Spleen (tissue), 11 donors: Measurements from ENCODE around the gene PVALEF. TPM values are rescaled to one million over a fixed set of nuclear protein-coding genes. Genes with fewer than 3 reads are reported as not detected.

Source experiments
- DNase-seq: peaks from one replicate; pipeline ENCODE4 v3.0.0-alpha.2; 2020
- H3K27ac ChIP-seq, 8 donors: fragments of 200-600 bp; sonication (generic) in 7 of 8; 1 replicate in 4 of 8; 2 replicates in 4 of 8; pipeline versions ENCODE4 v1.5.0 to v1.8.0; 2016 to 2021; ENCODE audit warnings: inconsistent platforms in 4 of 8, mild to moderate bottlenecking in 4 of 8, moderate library complexity in 1 of 8
- H3K27me3 ChIP-seq, 7 donors: fragments of 200-600 bp; sonication (generic) in 6 of 7; replicated peaks in 1 of 7; 1 replicate in 4 of 7; 2 replicates in 3 of 7; pipeline versions ENCODE4 v1.5.0 to v1.8.0; 2016 to 2021; ENCODE audit warnings: inconsistent platforms in 3 of 7, mild to moderate bottlenecking in 1 of 7
- H3K36me3 ChIP-seq, 6 donors: fragments of 200-600 bp; sonication (generic) in 5 of 6; 1 replicate in 4 of 6; 2 replicates in 2 of 6; pipeline versions ENCODE4 v1.5.0 to v1.8.0; 2016 to 2021; ENCODE audit warnings: inconsistent platforms in 2 of 6
- H3K4me1 ChIP-seq, 6 donors: fragments of 200-600 bp; sonication (generic) in 5 of 6; 1 replicate in 3 of 6; 2 replicates in 3 of 6; pipeline versions ENCODE4 v1.5.0 to v1.8.0; 2016 to 2021; ENCODE audit warnings: inconsistent platforms in 3 of 6
- H3K4me3 ChIP-seq, 8 donors: fragments of 200-600 bp; sonication (generic) in 7 of 8; 1 replicate in 4 of 8; 2 replicates in 4 of 8; pipeline versions ENCODE4 v1.5.0 to v1.8.0; 2016 to 2021; ENCODE audit warnings: inconsistent platforms in 4 of 8, mild to moderate bottlenecking in 4 of 8, moderate library complexity in 2 of 8
- H3K9me3 ChIP-seq, 8 donors: fragments of 200-600 bp; sonication (generic) in 7 of 8; 1 replicate in 4 of 8; 2 replicates in 4 of 8; pipeline versions ENCODE4 v1.5.0 to v1.8.0; 2016 to 2021; ENCODE audit warnings: inconsistent platforms in 4 of 8
- POLR2A ChIP-seq, 3 donors: fragments of 450-650 bp; IDR thresholded peaks; one replicate each; pipeline ENCODE4 v1.5.1; 2017; ENCODE audit warnings: antibody characterized with exemption in 3 of 3, mild to moderate bottlenecking in 1 of 3
- POLR2AphosphoS5 ChIP-seq, 3 donors: sonication (generic); formaldehyde crosslinking; IDR thresholded peaks; one replicate each; pipeline ENCODE4 v1.5.1; 2017; ENCODE audit warnings: antibody characterized with exemption in 3 of 3
- WGBS, 5 donors: extraction: QIAGEN DNeasy Blood & Tissue Kit in 3 of 5; methylation state at CpG; one replicate each; pipeline versions ENCODE4 v1.1.5 to v1.1.7; 2013 to 2018; 5-methylcytosine and 5-hydroxymethylcytosine counted together
- intact Hi-C: fragments of 100-400 bp; cut with DNase I; formaldehyde crosslinking; loops from one replicate; pipeline ENCODE4 v1.15.0; 2023; ENCODE audit warnings: low total_unique reads
- microRNA-seq, 3 donors: library from miRNA; unstranded; fragments of <30 nt; microRNA quantifications; one replicate each; pipeline versions ENCODE4 to v1.1.0, GENCODE V29; 2019 to 2020
- polyA plus RNA-seq, 3 donors: library from polyadenylated mRNA; stranded (reverse); fragments of 200-250 nt; gene quantifications; one replicate each; pipeline ENCODE4 v1.2.1, GENCODE V29; 2013
- small RNA-seq, 4 donors: library from RNA; depleted of rRNA; stranded (forward); fragments of <200 nt; gene quantifications; one replicate each; pipeline ENCODE3, GENCODE V24; 2016
- total RNA-seq, 7 donors: library from RNA; depleted of rRNA in 3 of 7; stranded (reverse); fragments of >200 nt in 3 of 7; fragmentation: NEBNext Ultra II Directional in 4 of 7; extraction: Animal tissue kit (Norgen Biotek cat#: 25700) in 4 of 7; gene quantifications; one replicate each; pipeline versions ENCODE4 v1.1.0 to v1.2.1, GENCODE V29; 2016 to 2021
- TF ChIP-seq, protein P1 (sequence below), 11 experiments: fragments of 200-600 bp in 7 of 11; fragments of 450-650 bp in 4 of 11; sonication (generic) in 4 of 11; IDR thresholded peaks in 8 of 11; conservative IDR thresholded peaks in 3 of 11; 1 replicate in 7 of 11; 2 replicates in 4 of 11; pipeline versions ENCODE4 v1.4.0 to v1.8.0; 2016 to 2021; ENCODE audit warnings: antibody characterized with exemption in 11 of 11, inconsistent platforms in 4 of 11, mild to moderate bottlenecking in 1 of 11
- donor health status: healthy with polysubstance abuse.
- donor health status: DM: no; HTN: no; CAD: no; lungs with moderate emphysema.
- donor health status: DM: no; HTN: no; CAD: no.
- donor health status: Bipolar disorder and iron deficiency.
- donor health status: healthy.
- donor health status: DM: no; HTN: no; CAD: no.
- donor health status: DM: yes; HTN: yes; CAD: no.

The PVALEF gene
- total and polyA plus RNA-seq, 10 donors = not detected

DNA sequence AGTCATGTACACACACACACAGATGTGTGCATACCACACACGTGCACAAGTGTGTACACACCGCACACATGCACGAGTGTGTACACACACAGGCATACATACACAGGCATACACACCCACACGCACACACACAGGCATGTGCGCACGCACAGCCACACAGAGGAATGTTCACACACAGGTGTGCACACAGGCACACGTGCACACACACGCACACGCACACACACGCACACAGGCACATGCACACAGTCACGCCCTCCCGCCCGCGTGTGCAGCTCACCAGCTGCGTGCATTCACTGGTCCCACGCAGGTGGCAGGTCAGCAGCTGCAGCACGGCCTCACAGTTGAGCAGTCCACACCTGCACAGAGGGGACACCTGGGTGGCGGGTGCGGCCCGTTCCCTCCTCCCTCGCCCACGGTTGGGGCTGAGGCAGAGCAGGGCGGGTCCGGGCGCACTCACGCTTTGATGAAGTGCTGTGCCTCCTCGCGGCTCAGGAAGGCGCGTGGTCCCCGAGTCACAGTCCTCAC, 65.9 kb downstream of the PVALEF start:
- TF ChIP-seq, protein P1, sequence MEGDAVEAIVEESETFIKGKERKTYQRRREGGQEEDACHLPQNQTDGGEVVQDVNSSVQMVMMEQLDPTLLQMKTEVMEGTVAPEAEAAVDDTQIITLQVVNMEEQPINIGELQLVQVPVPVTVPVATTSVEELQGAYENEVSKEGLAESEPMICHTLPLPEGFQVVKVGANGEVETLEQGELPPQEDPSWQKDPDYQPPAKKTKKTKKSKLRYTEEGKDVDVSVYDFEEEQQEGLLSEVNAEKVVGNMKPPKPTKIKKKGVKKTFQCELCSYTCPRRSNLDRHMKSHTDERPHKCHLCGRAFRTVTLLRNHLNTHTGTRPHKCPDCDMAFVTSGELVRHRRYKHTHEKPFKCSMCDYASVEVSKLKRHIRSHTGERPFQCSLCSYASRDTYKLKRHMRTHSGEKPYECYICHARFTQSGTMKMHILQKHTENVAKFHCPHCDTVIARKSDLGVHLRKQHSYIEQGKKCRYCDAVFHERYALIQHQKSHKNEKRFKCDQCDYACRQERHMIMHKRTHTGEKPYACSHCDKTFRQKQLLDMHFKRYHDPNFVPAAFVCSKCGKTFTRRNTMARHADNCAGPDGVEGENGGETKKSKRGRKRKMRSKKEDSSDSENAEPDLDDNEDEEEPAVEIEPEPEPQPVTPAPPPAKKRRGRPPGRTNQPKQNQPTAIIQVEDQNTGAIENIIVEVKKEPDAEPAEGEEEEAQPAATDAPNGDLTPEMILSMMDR (IDR thresholded peaks at IDR 0.05 in 8 of 11, conservative IDR thresholded peaks at IDR 0.05 in 3 of 11) = no peak
- TF ChIP-seq POLR2AphosphoS5 (IDR thresholded peaks at IDR 0.05) = peak in 1 of 3 donors; percentile 47
- intact Hi-C loops = no loop called here
- H3K36me3 ChIP-seq = peaks cover 0 to 78% (median 52%) of the 10 kb centered on the region in 6 donors
- WGBS, 5 donors = 90 to 92% (median 91%) methylated on average over 23 to 31 of the region's 31 CpGs
- no peak for DNase-seq
- peaks cover 0 to 46% (median 27%) of the 10 kb centered on the region in 6 donors for H3K4me1 ChIP-seq
- no peaks in the 10 kb centered on the region for H3K9me3 ChIP-seq
- H3K4me3 ChIP-seq = no peak overlapping the region
- H3K27me3 ChIP-seq = no peaks in the 10 kb centered on the region
- H3K27ac ChIP-seq = no peak overlapping the region

DNA sequence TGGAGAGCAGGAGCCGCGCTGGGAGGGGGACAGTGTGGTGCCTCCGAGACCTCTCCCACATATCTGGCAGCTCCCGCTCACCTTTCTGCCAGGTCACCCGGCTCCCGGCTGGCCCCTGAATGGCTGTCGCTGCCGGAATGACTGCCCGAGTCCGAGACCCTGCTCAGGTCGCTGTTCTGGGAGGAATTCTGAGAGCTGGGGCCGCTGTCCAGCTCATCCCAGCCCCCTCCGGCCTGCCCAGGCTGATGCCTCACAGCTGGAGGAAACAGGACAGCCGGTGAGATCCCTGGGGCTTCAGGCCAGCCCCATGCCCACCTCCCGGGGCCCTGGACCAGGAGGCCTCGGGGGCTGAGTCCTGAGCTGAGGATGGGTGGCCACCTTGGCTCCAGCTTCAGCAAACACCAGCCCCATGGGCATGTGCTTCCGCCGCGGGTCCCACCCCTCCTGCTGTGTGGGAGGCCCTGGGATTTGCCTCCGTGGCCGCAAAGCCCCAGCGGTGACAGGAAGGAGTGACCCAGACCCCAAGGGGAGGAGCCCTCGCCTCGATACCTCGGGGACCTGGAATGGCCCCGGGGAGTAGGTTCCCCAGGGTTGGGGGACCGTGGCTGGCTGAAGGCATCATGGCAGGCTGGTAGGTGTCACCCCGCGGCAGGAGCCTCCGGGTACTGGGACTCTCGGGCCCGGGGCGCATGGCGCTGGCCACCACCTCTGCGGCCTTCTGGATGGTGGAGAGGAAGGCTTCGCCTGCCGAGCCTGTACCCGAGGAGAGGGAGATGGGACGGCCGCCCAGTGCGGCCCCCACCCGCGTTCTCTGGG, 66.7 kb downstream of the PVALEF start:
- Histone ChIP-seq H3K36me3 (peaks cover 0 to 86% (median 53%) of the 10 kb centered on the region in 6 donors), H3K4me1 (peaks cover 0 to 53% (median 34%) of the 10 kb centered on the region in 6 donors), H3K27me3 (no peaks in the 10 kb centered on the region), H3K9me3 (no peaks in the 10 kb centered on the region), H3K27ac (no peak overlapping the region), H3K4me3 (no peak overlapping the region)
- intact Hi-C loops = no loop called here
- TF ChIP-seq, protein P1 (IDR thresholded peaks at IDR 0.05 in 8 of 11, conservative IDR thresholded peaks at IDR 0.05 in 3 of 11) = no peak
- TF ChIP-seq POLR2AphosphoS5 (IDR thresholded peaks at IDR 0.05) = no peak
- TF ChIP-seq POLR2A (IDR thresholded peaks at IDR 0.05) = no peak
- no peak for DNase-seq
- 92 to 94% (median 94%) methylated on average over 21 to 43 of the region's 43 CpGs for WGBS, 5 donors

Small RNAs within 50 kb of the gene (microRNA-seq; reads per million reads assigned to microRNA genes)
- 0.35 to 3.3 (median 1.7) reads per million in 3 donors for gene MIR1250
- gene MIR3065 = 0 reads per million in 3 donors
- 0 reads per million in 3 donors for gene MIR338
- gene MIR657 = 0 reads per million in 3 donors

Small RNAs within 50 kb of the gene (small RNA-seq; reads per million reads assigned to genes)
- 0 reads per million in 4 donors for gene MIR1250
- gene MIR3065 = 10.4 to 16.7 (median 13.1) reads per million in 4 donors
- 0 reads per million in 4 donors for gene MIR657

Other genes starting within 250 kb of the PVALEF start
- gene CHMP6, start 173.7 kb upstream of the PVALEF start, total RNA-seq = 10 to 100 TPM; 23.0 to 35.7 (median 31.5) TPM
- 10 to 100 TPM; 24.0 to 41.1 (median 25.4) TPM for gene CHMP6, start 173.7 kb upstream of the PVALEF start, polyA plus RNA-seq
- 10 to 100 TPM; 12.7 to 33.2 (median 23.4) TPM for gene BAIAP2, start 130.4 kb upstream of the PVALEF start, total RNA-seq
- gene BAIAP2, start 130.4 kb upstream of the PVALEF start, polyA plus RNA-seq = 10 to 100 TPM in 1 of 3 donors, 1 to 10 TPM in 2; 2.8 to 11.8 (median 4.4) TPM
- 10 to 100 TPM; 10.9 to 69.5 (median 23.2) TPM for gene AATK, start 714 bp downstream of the PVALEF start, total RNA-seq
- 10 to 100 TPM in 1 of 3 donors, 1 to 10 TPM in 2; 2.5 to 17.4 (median 7.1) TPM for gene AATK, start 714 bp downstream of the PVALEF start, polyA plus RNA-seq
- 10 to 100 TPM in 6 of 7 donors, 1 to 10 TPM in 1; 8.5 to 17.9 (median 12.0) TPM for gene CEP131, start 57.5 kb downstream of the PVALEF start, total RNA-seq
- gene CEP131, start 57.5 kb downstream of the PVALEF start, polyA plus RNA-seq = 10 to 100 TPM; 10.3 to 26.7 (median 20.5) TPM
- gene TEPSIN, start 73.5 kb downstream of the PVALEF start, total RNA-seq = 10 to 100 TPM; 62.3 to 88.8 (median 72.3) TPM
- 10 to 100 TPM; 36.9 to 76.3 (median 57.9) TPM for gene TEPSIN, start 73.5 kb downstream of the PVALEF start, polyA plus RNA-seq
- gene NDUFAF8, start 73.8 kb downstream of the PVALEF start, total RNA-seq = 10 to 100 TPM; 22.0 to 49.3 (median 34.3) TPM
- 10 to 100 TPM; 54.9 to 57.6 (median 56.7) TPM for gene NDUFAF8, start 73.8 kb downstream of the PVALEF start, polyA plus RNA-seq
- 100 to 1,000 TPM in 1 of 7 donors, 10 to 100 TPM in 6; 82.8 to 112 (median 95.0) TPM for gene SLC38A10, start 129.8 kb downstream of the PVALEF start, total RNA-seq
- gene SLC38A10, start 129.8 kb downstream of the PVALEF start, polyA plus RNA-seq = 10 to 100 TPM; 54.9 to 85.1 (median 71.4) TPM
- gene BAHCC1, start 229.9 kb downstream of the PVALEF start, total RNA-seq = 10 to 100 TPM in 6 of 7 donors, 1 to 10 TPM in 1; 8.7 to 20.3 (median 14.9) TPM
- 10 to 100 TPM in 1 of 3 donors, 1 to 10 TPM in 2; 1.7 to 10.2 (median 2.0) TPM for gene BAHCC1, start 229.9 kb downstream of the PVALEF start, polyA plus RNA-seq